ENCODE data around the gene F11R. TPM values are rescaled to one million over a fixed set of nuclear protein-coding genes. Genes with fewer than 3 reads are reported as not detected.

F11R gene
- total and polyA plus RNA-seq, 2 donors (not counting 1 experiment from before 2014, with no cell fraction given) = 16.4 to 17.3 TPM

GRCh38 chr1:161052899-161053298, 31.9 kb upstream of the F11R start:
- DNase-seq = no peak
- H3K9me3 ChIP-seq (ENCODE audit: control extremely low read depth in 1 of 3, control insufficient read depth in 2 of 3, insufficient read depth in 1 of 3, low read length in 2 of 3) = no peaks in the 10 kb centered on the region
- H3K4me3 ChIP-seq (ENCODE audit: control extremely low read depth in 1 of 5, extremely low read depth in 1 of 5, insufficient read depth in 1 of 5, low read depth in 2 of 5, low read length in 4 of 5) = no peak overlapping the region
- intact Hi-C loops (cut with micrococcal nuclease) = no loop called here
- Mint-ChIP-seq H3K4me1 (peaks cover 26% of the 10 kb centered on the region), H3K27me3 (no peaks in the 10 kb centered on the region), H3K4me3 (no peak overlapping the region), H3K9me3 (ENCODE audit: insufficient read depth) (no peaks in the 10 kb centered on the region), H3K27ac (peak overlapping the region; percentile 56)
- no peak overlapping the region for H3K9ac ChIP-seq (ENCODE audit: low read length)
- peaks cover 3 to 91% of the 10 kb centered on the region in 2 experiments for H3K36me3 ChIP-seq (replicated peaks in 1 of 2; ENCODE audit: control extremely low read depth in 1 of 2, control insufficient read depth in 1 of 2, extremely low read depth in 1 of 2, insufficient read depth in 2 of 2, low read length in 1 of 2)
- CTCF ChIA-PET = interaction anchor here (1.3 kb wide), 1 partner anchor 18 kb away, joined by 3 read pairs; no protein-coding TSS in a partner anchor
- H3K27ac ChIP-seq (ENCODE audit: low read length in 2 of 2) = no peak overlapping the region
- peaks cover 48% of the 10 kb centered on the region for H4K20me1 ChIP-seq (ENCODE audit: control insufficient read depth, insufficient read depth, low read length, poor library complexity, severe bottlenecking)
- no peaks in the 10 kb centered on the region for H3K27me3 ChIP-seq (replicated peaks in 1 of 4; ENCODE audit: control extremely low read depth in 1 of 4, control insufficient read depth in 3 of 4, insufficient read depth in 4 of 4, low read length in 3 of 4)
- no peak for ATAC-seq (ENCODE audit: low read depth)
- H3K4me1 ChIP-seq (ENCODE audit: control insufficient read depth in 2 of 2, insufficient read depth in 2 of 2, low read length in 2 of 2) = peaks cover 4 to 15% of the 10 kb centered on the region in 2 donors
- POLR2A ChIA-PET = interaction anchor here (0.6 to 1.0 kb wide), 2 partner anchors 13 to 23 kb away, joined by 4 to 7 read pairs; no protein-coding TSS in a partner anchor
- H3K79me2 ChIP-seq (ENCODE audit: control insufficient read depth, insufficient read depth, low read length) = peaks cover 63% of the 10 kb centered on the region
- H3K4me2 ChIP-seq (replicated peaks; ENCODE audit: low read depth, low read length, poor library complexity, severe bottlenecking) = no peak overlapping the region
- TF ChIP-seq EZH2 (IDR thresholded peaks at IDR 0.05; ENCODE audit: borderline replicate concordance, insufficient read depth, low read depth, low read length, poor library complexity, severe bottlenecking) = no peak
- no peak for TF ChIP-seq CTCF (IDR thresholded peaks at IDR 0.05)
- no CpG with 5 or more reads among the region's 3 CpGs for WGBS (ENCODE audit: insufficient coverage)
- no peak overlapping the region for H2AFZ ChIP-seq (ENCODE audit: insufficient read depth, low read depth, low read length, poor library complexity, severe bottlenecking)

DNA sequence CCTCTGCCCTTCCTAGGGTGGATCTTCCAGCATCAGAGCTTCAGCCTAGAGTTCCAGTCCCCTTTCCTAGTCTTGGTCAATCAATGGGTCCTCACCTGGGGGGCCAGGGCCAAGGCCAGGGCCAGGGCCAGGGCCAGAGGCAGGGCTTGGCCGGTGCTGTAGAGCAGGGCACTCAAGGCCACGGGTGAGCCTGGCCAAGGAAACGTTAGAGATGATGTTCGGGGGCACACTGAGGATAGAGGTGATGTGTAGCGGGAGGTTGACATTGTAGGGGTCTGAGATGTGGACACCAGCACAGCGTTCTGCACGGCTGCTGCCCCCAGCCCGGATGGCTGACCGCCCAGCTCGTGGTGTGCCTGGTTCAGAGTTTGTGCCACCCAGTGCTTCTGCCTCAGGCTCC, 30.3 kb upstream of the F11R start:
- no peaks in the 10 kb centered on the region for H3K9me3 ChIP-seq (ENCODE audit: control extremely low read depth in 1 of 3, control insufficient read depth in 2 of 3, insufficient read depth in 1 of 3, low read length in 2 of 3)
- H3K4me3 ChIP-seq (ENCODE audit: control extremely low read depth in 1 of 5, extremely low read depth in 1 of 5, insufficient read depth in 1 of 5, low read depth in 2 of 5, low read length in 4 of 5) = no peak overlapping the region
- H3K4me1 ChIP-seq (ENCODE audit: control insufficient read depth in 2 of 2, insufficient read depth in 2 of 2, low read length in 2 of 2) = peaks cover 21 to 31% of the 10 kb centered on the region in 2 donors
- peaks cover 46% of the 10 kb centered on the region for H3K79me2 ChIP-seq (ENCODE audit: control insufficient read depth, insufficient read depth, low read length)
- H3K27me3 Mint-ChIP-seq = no peaks in the 10 kb centered on the region
- H3K27ac ChIP-seq (ENCODE audit: low read length in 2 of 2) = peak overlapping the region in 1 of 2 donors; percentile 30
- H4K20me1 ChIP-seq (ENCODE audit: control insufficient read depth, insufficient read depth, low read length, poor library complexity, severe bottlenecking) = peaks cover 37% of the 10 kb centered on the region
- peaks cover 31% of the 10 kb centered on the region for H3K4me1 Mint-ChIP-seq
- CTCF ChIA-PET = interaction anchor here (0.6 to 1.3 kb wide), 5 partner anchors 17 to 78 kb away, joined by 3 to 4 read pairs (median 3); partner anchors contain the start of genes ARHGAP30 and KLHDC9
- TF ChIP-seq EZH2 (IDR thresholded peaks at IDR 0.05; ENCODE audit: borderline replicate concordance, insufficient read depth, low read depth, low read length, poor library complexity, severe bottlenecking) = no peak
- no peak for TF ChIP-seq CTCF (IDR thresholded peaks at IDR 0.05)
- H3K4me2 ChIP-seq (replicated peaks; ENCODE audit: low read depth, low read length, poor library complexity, severe bottlenecking) = no peak overlapping the region
- no peak overlapping the region for H2AFZ ChIP-seq (ENCODE audit: insufficient read depth, low read depth, low read length, poor library complexity, severe bottlenecking)
- DNase-seq (no peak), ATAC-seq (ENCODE audit: low read depth) (no peak)
- intact Hi-C loops (cut with micrococcal nuclease) = no loop called here
- POLR2A ChIA-PET = interaction anchor here (2.0 kb wide), 1 partner anchor 18 kb away, joined by 5 read pairs; no protein-coding TSS in a partner anchor
- H3K9ac ChIP-seq (ENCODE audit: low read length) = no peak overlapping the region
- 100% methylated on average over 10 of the region's 10 CpGs for WGBS (ENCODE audit: insufficient coverage)
- H3K4me3 Mint-ChIP-seq = no peak overlapping the region
- H3K27me3 ChIP-seq (replicated peaks in 1 of 4; ENCODE audit: control extremely low read depth in 1 of 4, control insufficient read depth in 3 of 4, insufficient read depth in 4 of 4, low read length in 3 of 4) = no peaks in the 10 kb centered on the region
- H3K27ac Mint-ChIP-seq = no peak overlapping the region
- peaks cover 3 to 82% of the 10 kb centered on the region in 2 experiments for H3K36me3 ChIP-seq (replicated peaks in 1 of 2; ENCODE audit: control extremely low read depth in 1 of 2, control insufficient read depth in 1 of 2, extremely low read depth in 1 of 2, insufficient read depth in 2 of 2, low read length in 1 of 2)
- no peaks in the 10 kb centered on the region for H3K9me3 Mint-ChIP-seq (ENCODE audit: insufficient read depth)
